ENCODE data around the gene APP.

The APP gene

GRCh38 chr21:25887646-25888306 is 282.8 kb downstream of the APP start:
- no peak for DNase-seq
- TF ChIP-seq, protein P1, sequence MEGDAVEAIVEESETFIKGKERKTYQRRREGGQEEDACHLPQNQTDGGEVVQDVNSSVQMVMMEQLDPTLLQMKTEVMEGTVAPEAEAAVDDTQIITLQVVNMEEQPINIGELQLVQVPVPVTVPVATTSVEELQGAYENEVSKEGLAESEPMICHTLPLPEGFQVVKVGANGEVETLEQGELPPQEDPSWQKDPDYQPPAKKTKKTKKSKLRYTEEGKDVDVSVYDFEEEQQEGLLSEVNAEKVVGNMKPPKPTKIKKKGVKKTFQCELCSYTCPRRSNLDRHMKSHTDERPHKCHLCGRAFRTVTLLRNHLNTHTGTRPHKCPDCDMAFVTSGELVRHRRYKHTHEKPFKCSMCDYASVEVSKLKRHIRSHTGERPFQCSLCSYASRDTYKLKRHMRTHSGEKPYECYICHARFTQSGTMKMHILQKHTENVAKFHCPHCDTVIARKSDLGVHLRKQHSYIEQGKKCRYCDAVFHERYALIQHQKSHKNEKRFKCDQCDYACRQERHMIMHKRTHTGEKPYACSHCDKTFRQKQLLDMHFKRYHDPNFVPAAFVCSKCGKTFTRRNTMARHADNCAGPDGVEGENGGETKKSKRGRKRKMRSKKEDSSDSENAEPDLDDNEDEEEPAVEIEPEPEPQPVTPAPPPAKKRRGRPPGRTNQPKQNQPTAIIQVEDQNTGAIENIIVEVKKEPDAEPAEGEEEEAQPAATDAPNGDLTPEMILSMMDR (IDR thresholded peaks at IDR 0.05; ENCODE audit: borderline replicate concordance, extremely low read depth, low read length, poor library complexity, severe bottlenecking) = no peak
- no peaks in the 10 kb centered on the region for H3K36me3 ChIP-seq (ENCODE audit: insufficient read depth, low read length)

GRCh38 chr21:25887166-25887565 is 283.4 kb downstream of the APP start:
- H3K4me1 ChIP-seq (ENCODE audit: insufficient read depth, low read length) = no peaks in the 10 kb centered on the region
- H3K4me3 ChIP-seq (ENCODE audit: low read depth in 1 of 2, low read length in 2 of 2) = no peak overlapping the region
- no peak overlapping the region for H2AFZ ChIP-seq (ENCODE audit: low read depth, low read length)
- H3K9me3 ChIP-seq (ENCODE audit: insufficient read depth, low read length, severe bottlenecking) = no peaks in the 10 kb centered on the region
- no peak overlapping the region for H3K4me2 ChIP-seq (ENCODE audit: insufficient read depth, low read length)
- H3K27ac ChIP-seq (ENCODE audit: low read length) = no peak overlapping the region
- ATAC-seq (ENCODE audit: insufficient read depth, low read depth) (no peak), DNase-seq (no peak)
- no peaks in the 10 kb centered on the region for H4K20me1 ChIP-seq (ENCODE audit: insufficient read depth, low read length)
- no peaks in the 10 kb centered on the region for H3K36me3 ChIP-seq (ENCODE audit: insufficient read depth, low read length)
- no peak overlapping the region for H3K9ac ChIP-seq (ENCODE audit: low read depth, low read length)
- TF ChIP-seq, protein P1 (IDR thresholded peaks at IDR 0.05; ENCODE audit: borderline replicate concordance, extremely low read depth, low read length, poor library complexity, severe bottlenecking) = no peak
- TF ChIP-seq EZH2 (IDR thresholded peaks at IDR 0.05; ENCODE audit: borderline replicate concordance, low read depth, low read length, severe bottlenecking) = no peak
- no peaks in the 10 kb centered on the region for H3K27me3 ChIP-seq (ENCODE audit: insufficient read depth, low read length, poor library complexity)
- H3K79me2 ChIP-seq (ENCODE audit: insufficient read depth, low read length) = no peaks in the 10 kb centered on the region

More at GRCh38 chr21:25887646-25888306, 282.8 kb downstream of the APP start:
- H3K4me3 ChIP-seq (ENCODE audit: low read depth in 1 of 2, low read length in 2 of 2) = no peak overlapping the region
- no peak overlapping the region for H3K9ac ChIP-seq (ENCODE audit: low read depth, low read length)
- no peak overlapping the region for H3K4me2 ChIP-seq (ENCODE audit: insufficient read depth, low read length)
- no peak for ATAC-seq (ENCODE audit: insufficient read depth, low read depth)
- H3K4me1 ChIP-seq (ENCODE audit: insufficient read depth, low read length) = no peaks in the 10 kb centered on the region
- no peak overlapping the region for H2AFZ ChIP-seq (ENCODE audit: low read depth, low read length)
- no peaks in the 10 kb centered on the region for H3K27me3 ChIP-seq (ENCODE audit: insufficient read depth, low read length, poor library complexity)
- H3K27ac ChIP-seq (ENCODE audit: low read length) = no peak overlapping the region
- no peaks in the 10 kb centered on the region for H4K20me1 ChIP-seq (ENCODE audit: insufficient read depth, low read length)
- no peaks in the 10 kb centered on the region for H3K9me3 ChIP-seq (ENCODE audit: insufficient read depth, low read length, severe bottlenecking)
- H3K79me2 ChIP-seq (ENCODE audit: insufficient read depth, low read length) = no peaks in the 10 kb centered on the region

DNA sequence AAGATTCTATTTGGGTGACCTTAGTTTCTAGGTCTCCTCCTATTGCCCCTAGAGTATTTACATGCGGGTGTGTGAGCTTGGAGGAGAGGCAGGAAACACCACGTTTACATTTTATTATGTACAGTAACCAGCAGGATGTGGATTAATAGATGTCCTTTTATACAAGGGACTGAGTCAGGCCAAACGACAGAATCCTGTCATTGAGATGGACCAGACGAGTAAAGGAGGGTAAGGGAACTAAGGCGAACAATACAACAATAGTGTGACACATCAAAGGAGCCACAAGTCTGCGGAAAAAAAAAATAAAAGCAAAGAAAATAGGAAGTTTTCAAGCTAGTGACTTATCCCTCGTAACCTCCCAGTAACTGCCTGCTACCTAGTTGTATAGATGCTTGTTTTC is 284.7 kb downstream of the APP start:
- no peak for DNase-seq
- H3K27me3 ChIP-seq (ENCODE audit: insufficient read depth, low read length, poor library complexity) = no peaks in the 10 kb centered on the region

More for the DNA sequence above, 284.7 kb downstream of the APP start:
- Histone ChIP-seq H4K20me1 (ENCODE audit: insufficient read depth, low read length) (no peaks in the 10 kb centered on the region), H3K9ac (ENCODE audit: low read depth, low read length) (no peak overlapping the region), H3K36me3 (ENCODE audit: insufficient read depth, low read length) (no peaks in the 10 kb centered on the region), H2AFZ (ENCODE audit: low read depth, low read length) (no peak overlapping the region), H3K9me3 (ENCODE audit: insufficient read depth, low read length, severe bottlenecking) (no peaks in the 10 kb centered on the region), H3K4me2 (ENCODE audit: insufficient read depth, low read length) (no peak overlapping the region), H3K79me2 (ENCODE audit: insufficient read depth, low read length) (no peaks in the 10 kb centered on the region), H3K4me3 (ENCODE audit: low read depth in 1 of 2, low read length in 2 of 2) (no peak overlapping the region), H3K4me1 (ENCODE audit: insufficient read depth, low read length) (no peaks in the 10 kb centered on the region), H3K27ac (ENCODE audit: low read length) (no peak overlapping the region)
- ATAC-seq (ENCODE audit: insufficient read depth, low read depth) = no peak
- TF ChIP-seq, protein P1 (IDR thresholded peaks at IDR 0.05; ENCODE audit: borderline replicate concordance, extremely low read depth, low read length, poor library complexity, severe bottlenecking) = no peak
- TF ChIP-seq EZH2 (IDR thresholded peaks at IDR 0.05; ENCODE audit: borderline replicate concordance, low read depth, low read length, severe bottlenecking) = no peak
